Activated T-cell treated with anti-CD3 and anti-CD28 coated beads for 24 hours (primary cell): ENCODE measurements around the gene ATRN.
"Not testable (repeated sequence)": the region's sequence is repeated elsewhere in the genome, so short reads cannot be mapped to it uniquely, and the experiment has no call there.

Experiments used
- DNase-seq: peaks from one replicate; pipeline ENCODE4 v3.0.0-alpha.2; 2020; ENCODE audit warnings: low read depth

The ATRN gene

DNA sequence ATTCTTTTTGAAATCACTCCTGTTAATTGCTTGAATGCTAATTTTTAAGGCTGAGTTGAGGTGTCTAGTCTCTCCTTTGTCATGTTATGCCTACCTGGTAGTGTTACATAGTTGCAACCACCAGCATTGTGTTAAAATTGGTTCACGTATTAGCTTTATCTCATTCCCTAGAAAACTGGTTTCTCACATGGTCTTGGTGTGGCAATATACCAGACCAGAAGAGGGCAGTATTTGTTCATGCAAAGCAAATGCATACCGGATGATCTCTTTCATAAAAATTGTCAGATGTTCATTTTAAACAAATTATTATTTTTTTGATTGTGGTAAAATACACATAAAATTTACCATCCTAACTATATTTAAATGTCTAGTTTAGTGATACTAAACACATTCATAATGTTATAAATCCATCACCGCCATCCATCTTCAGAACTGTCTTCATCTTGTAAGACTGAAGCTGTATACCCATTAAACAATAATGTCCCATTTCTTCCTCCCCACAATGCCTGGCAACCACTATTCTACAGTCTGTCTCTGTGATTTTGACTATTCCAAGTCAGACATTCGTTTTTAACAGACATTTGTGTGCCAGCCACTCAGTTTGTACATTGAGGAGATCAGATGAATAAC lies 92.8 kb downstream of the ATRN start:
- no peak for DNase-seq

DNA sequence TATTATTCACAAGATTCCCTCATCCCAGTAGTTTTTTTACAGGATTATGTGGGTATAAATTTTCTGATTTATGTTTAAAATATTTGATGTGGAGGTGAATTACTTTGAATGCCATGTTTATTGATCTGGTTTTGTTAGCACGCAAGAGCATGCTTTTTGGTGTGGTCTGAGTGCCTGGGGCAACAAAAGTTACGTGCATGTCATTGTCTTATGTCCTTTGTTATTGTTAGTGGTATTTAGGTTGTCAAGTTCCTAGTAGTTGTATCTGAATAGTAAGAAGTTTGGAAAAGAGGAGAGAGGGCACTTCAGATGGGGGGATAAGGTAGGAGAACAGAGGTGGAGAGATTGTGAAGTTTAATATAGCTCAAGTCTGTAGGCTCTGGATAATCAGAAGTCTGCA lies 95.0 kb downstream of the ATRN start:
- DNase-seq = no peak

DNA sequence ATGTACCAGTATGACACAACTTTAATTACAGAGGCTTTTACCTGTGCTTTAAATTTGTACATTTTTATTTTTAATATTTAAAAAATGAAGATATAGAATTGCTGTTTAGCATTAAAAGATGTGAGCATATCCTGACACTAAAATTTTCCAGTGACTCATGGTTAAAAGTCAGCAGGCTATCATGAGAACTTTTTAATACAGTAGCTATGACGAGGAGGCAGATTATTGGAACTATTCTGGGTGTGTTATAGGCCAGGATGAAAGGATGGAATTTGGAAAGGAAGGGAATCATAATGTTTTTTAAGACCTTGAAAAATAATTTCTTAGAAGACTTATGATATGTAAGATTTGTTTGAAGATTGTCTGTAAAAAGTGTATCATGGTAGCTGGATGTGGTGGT lies 101.3 kb downstream of the ATRN start:
- no peak for DNase-seq

DNA sequence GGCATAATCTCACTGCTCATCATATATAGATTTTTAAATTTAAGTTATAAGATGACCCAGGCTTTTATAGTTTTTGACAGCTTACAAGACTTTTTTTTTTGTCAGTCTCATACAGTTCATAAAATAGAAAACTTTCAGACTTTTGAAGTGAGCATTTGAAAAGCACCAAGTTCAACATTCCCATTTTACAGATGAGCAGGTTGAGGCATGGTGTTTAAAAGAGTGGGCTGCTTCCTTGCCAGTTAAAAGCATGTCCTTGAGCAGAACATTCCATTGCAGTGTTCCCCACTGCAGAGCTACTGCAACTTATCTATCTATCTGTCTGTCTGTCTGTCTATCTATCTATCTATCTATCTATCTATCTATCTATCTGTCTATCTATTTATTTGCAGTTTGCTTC lies 105.5 kb downstream of the ATRN start:
- DNase-seq = no peak

DNA sequence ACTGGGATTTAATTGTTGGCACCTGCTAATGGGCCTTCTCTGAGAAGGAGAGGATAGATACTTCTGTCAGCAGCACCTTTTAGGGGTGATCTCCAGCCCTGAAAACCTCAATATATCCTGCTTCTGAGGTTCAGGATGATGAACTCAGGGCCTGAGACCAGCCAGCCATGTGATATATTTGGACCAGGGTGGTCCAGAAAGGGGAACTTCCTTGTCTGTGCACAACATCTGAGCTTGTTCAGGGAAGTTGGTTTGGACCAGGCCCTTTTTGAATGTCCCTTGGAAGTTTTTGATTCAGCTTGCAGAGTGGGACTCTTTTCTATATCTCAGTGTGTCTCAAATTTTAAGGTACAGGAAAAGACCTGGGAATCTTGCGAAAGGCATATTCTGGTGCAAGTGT lies 106.5 kb downstream of the ATRN start:
- DNase-seq = no peak

DNA sequence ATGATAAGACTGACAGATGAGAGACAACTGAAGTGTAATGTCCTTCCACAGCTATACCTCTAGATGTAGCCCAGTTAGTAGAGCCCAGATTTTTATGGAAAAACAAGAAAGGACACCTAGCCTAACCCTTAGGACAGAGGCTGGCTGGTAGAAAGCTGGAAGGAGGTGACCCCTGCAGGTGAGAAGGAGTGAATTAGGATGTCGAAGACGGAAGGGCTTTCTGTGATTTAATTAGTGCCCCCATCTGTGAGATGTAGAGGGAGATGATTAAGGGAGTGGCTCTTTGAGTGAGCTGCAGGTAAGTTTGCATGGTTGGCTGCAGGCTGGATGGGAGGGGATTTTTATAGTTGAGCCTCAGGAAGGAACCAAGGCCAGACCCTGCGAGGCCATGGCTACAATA lies 109.6 kb downstream of the ATRN start:
- no peak for DNase-seq

DNA sequence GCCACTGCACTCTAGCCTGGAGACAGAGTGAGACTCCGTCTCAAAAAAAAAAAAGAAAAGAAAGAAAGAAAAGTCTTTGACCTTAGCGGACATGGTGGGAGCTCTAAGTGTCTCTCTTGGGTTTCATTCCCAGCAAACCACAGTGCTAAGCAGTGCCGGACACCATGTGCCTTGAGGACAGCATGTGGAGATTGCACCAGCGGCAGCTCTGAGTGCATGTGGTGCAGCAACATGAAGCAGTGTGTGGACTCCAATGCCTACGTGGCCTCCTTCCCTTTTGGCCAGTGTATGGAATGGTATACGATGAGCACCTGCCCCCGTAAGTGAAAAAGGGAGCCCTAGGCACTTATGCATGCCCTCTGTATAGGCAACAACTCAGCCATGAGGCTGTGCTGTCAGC lies 112.9 kb downstream of the ATRN start:
- no peak for DNase-seq

DNA sequence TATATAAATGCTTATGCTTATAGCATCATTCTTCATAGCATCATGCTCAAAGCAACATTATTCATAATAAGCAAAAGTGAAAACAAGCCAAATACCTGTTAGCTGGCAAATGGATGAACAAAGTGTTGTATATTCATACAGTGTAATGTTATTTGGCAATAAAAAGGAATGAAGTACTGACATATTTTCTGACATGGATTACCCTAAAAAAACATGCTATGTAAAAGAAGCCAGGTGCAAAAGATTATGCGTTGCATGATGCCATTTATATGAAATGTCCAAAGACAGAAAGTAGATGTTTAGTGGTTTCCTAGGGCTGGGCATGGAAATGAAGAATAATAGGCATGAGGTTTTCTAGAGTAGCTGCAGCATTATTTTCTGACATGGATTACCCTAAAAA lies 115.3 kb downstream of the ATRN start:
- no peak for DNase-seq

DNA sequence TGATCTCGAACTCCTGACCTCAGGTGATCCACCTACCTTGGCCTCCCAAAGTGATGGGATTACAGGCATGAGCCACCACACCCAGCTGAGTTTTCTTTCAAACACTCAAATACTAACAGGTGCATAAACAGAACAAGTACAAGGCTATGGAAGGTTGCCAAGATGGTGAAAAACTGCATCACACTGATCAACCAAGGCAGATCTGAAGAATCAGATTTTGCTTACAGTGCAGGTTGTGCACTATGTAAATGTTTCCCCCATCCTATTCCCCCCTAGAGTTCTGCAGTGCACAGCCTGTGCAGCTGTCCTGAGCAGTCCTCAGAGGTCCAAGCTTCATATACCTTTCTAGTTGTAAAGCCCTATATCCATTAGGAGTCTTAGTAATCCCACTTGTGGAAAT lies 119.3 kb downstream of the ATRN start:
- no peak for DNase-seq

DNA sequence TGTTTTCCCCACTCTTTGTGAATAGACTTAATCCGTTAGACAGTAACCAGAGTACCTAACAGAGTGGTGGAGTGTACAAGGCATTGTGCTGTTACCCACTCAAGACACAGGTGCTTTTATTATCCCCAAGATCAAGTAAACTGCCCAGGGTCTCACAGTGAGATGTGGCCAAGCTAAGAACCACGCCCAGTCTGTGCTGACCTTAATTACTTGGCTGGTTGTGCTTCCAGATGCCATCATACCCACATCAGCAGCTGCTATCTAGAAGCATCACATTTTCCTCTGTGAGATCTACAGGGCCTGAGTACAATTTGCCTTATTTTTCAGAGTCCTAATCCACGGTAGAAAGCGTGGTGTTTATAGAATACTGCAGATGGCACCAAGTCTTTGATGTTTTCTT lies 122.1 kb downstream of the ATRN start:
- no peak for DNase-seq

DNA sequence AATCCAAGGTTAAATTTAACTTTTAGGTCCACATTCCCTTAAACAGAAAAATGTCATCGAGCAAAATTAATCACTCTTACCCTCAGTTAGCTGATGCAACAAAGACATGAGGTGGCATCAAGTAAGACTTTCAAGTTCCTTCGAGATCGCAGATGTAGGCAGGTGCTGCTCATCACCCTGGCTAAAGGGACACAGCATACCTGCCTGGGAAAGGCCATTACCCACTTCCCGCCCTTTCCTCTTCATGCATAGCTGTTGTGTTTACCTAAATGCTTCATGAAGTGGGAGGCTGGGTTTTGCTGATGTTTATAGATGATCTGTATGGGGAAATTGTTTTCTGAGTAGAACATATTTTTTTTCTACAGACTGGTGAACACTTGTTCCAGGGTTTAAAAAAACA lies 124.7 kb downstream of the ATRN start:
- no peak for DNase-seq

DNA sequence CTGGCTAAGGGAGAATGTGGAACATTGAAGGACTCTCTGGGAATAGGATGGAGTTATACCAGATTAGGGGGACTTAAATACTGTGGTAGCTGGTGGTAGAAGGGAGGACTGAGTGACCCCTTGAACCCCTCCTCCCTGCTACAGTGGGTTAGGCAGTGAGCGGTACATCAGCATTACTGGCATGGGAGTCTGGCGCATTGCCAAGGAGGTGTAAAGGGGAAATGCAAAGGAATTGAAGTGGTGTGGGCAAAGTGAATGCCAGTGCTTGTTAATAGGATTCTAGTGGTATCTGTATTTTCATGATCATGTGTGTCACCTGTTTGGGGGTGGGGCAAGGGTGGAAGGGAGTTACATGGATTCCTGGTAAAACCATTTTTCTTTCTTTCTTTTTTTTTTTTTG lies 132.3 kb downstream of the ATRN start:
- DNase-seq = no peak

DNA sequence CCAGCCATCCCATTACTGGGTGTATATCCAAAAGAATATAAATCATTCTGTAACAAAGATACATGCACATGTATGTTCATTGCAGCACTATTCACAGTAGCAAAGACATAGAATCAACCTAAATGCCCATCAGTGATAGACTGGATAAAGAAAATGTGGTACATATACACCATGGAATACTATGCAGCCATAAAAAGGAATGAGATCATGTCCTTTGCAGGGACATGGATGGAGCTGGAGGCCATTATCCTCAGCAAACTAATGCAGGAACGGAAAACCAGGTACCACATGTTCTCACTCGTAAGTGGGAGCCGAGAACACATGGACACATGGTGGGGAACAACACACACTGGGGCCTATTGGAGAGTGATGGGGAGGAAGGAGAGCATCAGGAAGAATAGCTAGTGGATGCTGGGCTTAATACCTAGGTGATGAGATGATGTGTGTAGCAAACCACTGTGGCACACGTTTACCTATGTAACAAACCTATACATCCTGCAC lies 134.6 kb downstream of the ATRN start:
- DNase-seq = not testable (repeated sequence)

DNA sequence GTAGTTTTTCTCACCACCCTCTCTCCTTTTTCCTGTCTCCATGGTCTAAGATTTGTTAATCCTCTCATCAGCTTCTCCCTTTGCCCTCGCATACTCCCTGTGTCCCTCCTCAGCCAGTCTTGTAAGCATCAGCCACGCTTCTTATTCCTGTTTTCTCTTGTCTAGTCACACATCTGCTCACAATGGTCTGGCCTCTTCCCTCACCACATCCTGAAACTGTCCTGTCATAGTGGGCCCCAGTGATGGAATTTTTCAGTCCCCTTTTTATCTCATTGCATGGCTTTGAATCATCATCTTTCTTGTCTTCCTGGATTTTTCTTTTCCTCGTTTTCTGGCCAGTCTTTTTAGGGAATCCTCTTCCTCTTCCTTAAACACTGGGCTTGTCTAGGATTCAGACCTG lies 135.2 kb downstream of the ATRN start:
- DNase-seq = no peak

DNA sequence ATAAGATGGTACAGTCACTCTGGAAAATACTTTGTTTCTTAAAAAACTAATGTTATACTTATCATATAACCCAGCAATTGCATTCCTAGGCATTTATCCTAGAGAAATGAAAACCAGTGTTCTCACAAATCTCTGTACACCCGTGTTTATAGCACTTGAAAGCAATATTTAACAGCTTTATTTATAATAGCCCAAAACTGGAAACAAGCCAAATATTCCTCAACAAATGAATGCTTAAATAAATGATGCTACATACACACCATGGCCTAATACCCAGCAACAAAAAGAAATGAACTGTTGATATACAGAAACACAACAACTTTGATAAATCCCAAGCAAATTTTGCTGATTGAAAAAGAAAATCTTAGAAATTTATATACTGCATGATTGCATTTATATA lies 141.1 kb downstream of the ATRN start:
- no peak for DNase-seq

DNA sequence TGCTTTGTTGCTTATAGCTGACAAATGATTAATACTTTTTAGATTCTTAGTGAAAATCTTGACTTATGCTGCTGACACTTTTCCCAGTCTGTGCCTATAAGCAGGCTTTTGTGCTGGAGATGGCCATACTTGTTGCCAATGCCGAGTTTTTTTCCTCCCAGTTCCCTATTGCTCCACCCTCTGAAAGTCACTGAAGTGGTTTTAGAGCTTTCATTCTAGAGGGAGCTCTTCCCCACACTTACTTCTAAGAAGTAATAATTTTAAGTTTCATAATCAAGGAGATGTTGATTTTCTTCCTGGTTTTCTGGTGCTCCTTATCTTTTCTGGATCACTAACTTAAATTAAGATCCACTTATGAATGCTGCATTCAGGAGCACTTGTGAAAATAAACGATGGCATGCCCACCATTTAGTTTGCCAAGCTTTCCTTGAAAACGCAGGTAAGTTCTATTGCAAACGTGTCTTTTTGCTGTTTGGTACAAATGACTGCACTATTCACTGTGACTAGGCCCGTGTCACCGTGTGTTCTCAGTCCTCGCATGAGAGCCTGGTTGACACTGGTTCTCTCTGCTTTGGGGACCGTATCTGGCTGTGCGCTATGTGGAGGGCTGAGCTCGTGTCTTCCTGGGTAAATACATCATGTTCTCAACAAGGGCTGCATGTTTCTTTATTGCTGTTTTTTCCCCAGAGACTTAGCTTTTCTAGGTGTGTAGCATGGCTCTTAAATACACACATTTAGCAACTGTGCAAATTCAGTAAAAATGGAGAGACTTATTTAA lies 142.2 kb downstream of the ATRN start:
- no peak for DNase-seq

DNA sequence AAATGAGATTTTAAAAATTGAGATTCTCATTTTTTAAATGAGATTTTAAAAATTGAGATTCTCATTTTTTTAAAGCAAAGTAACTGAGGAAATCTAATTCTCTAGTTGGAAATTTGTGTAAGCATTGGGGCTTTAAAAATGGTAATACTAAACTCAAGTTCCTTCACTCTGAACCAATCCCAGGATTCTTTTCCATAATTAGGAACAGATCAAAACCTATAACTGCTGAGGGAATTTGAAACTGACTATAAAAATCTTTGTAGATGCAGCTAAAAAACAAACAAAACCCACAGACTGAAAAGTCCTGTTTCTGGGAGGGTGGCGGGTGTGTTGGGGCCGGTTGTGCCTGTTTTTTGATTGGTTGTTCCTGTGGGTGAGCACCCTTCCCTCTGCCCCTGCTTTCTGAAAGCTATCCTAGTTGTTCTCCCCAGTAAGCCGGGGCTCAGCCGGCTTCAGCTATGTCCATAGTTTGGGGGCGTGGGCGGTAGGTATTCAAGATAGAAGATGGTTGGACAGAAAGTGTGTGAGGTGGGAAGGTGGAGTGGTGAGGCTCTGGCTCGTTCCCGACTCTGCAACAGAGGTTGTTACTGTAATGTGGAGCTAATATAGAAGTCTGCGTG lies 143.1 kb downstream of the ATRN start:
- DNase-seq = no peak

DNA sequence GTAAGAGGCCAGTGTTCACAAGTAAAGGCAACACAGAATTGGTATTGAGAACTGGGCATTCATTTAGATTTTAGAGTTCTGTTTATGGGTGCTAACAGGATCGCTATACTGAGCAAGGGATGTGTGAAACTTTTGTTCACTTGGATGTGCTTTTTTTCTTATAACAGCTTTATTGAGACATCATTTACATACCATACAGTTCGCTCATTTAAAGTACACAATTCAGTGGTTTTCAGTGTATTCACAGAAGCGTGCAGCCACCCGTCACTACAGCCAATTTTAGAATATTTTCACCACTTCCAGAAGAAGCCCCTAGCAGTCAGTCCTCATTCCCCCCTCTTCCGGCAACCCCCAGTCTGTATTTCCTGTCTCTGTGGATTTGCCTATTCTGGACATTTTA lies 143.6 kb downstream of the ATRN start:
- no peak for DNase-seq

DNA sequence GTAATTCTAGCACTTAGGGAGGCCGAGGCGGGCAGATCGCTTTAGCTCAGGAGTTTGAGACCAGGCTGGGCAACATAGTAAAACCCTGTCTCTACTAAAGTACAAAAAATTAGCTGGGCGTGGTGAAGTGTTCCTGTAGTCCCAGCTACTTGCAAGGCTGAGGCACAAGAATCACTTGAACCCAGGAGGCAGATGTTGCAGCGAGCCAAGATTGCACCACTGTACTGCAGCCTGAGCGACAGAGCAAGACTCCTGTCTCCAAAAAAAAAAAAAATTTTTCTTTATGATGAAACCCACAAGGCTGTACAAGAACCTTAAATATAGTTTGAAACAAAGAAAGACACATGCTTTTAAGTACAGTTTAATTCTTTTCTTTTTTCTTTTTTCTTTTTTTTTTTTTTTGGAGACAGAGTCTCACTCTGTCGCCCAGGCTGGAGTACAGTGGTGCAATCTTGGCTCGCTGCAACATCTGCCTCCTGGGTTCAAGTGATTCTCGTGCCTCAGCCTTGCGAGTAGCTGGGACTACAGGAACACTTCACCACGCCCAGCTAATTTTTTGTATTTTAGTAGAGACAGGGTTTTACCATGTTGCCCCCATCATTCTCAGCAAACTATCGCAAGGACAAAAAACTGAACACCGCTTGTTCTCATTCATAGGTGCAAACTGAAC lies 144.5 kb downstream of the ATRN start:
- DNase-seq = not testable (repeated sequence)

DNA sequence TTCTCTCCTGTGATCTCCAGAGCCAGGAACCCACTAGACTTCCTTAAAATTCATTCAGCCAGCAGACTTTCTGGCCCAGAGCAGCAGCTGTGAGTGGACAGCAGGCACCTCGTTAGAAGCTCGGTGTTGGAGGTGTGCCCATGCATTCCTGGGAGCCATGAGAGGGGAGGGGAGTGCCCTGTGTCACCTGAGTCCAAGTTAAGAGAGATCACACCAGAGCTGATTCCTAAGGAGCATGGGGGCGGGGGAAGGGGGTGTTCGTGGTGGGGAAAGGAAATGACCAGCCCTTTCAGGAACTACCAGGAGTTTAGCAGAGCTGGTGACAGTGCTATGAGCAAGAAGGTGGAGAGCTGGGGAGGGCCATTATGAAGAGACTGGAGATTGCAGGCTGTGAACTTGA lies 145.4 kb downstream of the ATRN start:
- no peak for DNase-seq

DNA sequence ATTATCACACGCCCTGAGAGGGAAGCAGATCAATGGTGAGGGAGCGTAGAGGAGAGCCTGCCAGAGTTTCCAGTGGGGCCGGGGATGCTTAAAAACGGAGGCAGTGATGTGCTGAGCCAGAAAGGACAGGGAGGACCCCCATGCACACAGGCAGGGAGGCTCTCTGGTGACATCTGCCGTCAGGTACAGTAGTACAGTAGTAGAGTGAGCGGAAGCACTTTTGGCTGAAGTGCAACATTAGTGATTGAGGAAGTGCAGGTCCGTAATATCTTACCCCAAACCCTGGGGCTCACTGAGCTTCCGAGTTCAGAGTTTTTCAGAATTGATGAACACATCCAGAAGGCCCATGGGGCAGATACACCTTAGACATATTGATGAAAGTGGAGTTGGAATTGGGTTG lies 150.3 kb downstream of the ATRN start:
- DNase-seq = no peak

DNA sequence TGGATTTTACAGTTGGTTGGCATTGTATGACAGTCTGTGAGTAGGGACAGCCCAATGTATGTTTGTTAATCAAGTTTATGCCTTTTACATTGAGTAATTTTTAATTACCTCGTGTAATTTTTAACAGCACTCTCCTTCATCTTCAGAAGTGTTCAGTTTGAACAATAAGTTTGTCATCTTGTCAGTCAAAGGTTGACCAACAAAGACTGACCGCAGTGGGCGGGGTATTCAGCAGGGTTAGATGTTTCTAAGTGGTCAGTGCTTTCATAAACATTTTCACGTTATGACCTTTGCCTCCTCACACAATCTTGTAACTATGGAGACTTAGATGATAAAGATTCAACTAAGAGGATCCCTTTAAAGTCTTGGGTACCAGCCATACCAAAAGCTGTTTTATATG lies 151.6 kb downstream of the ATRN start:
- no peak for DNase-seq

DNA sequence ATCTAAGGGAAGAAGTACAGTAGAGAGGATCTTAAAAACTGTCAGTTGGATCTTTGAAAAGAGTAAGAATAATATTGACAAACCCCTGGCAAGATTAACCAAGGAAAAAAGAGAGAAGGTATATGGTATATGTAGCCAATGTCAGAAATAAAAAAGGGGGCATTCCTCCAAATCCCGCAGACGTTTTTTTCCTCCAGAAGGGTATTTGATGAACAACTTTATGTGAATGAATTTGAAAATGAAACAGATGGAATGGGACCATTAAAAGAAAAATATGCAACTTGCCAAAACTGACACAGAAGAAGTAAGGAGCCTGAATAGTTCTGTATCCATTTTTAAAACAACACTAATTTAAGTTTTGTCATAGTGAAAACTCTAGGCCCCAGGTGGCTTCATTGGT lies 156.7 kb downstream of the ATRN start:
- DNase-seq = no peak
